ENCODE data around the gene TASOR.
A peak's percentile ranks its signal among the peaks of the same experiment; 100 is the strongest.
"Not testable (repeated sequence)": the region's sequence is repeated elsewhere in the genome, so short reads cannot be mapped to it uniquely, and the experiment has no call there.

The TASOR gene

GRCh38 chr3:56700151-56700550 is 17.1 kb upstream of the TASOR start:
- peak; percentile 63 for DNase-seq
- H3K23ac ChIP-seq (ENCODE audit: low read length): no peak overlapping the region
- H4K5ac ChIP-seq (ENCODE audit: low read length): no peak overlapping the region
- H2BK5ac ChIP-seq (ENCODE audit: low read length): no peak overlapping the region
- H2AK5ac ChIP-seq (ENCODE audit: low read length): no peak overlapping the region
- H3K4ac ChIP-seq (ENCODE audit: low read depth, low read length): no peak overlapping the region
- WGBS (ENCODE audit: extremely low coverage, insufficient coverage, low lambda C conversion rate): no CpG with 5 or more reads among the region's 4 CpGs
- no peaks in the 10 kb centered on the region for H3K27me3 ChIP-seq (ENCODE audit: insufficient read depth, low read length, poor library complexity)
- H3K56ac ChIP-seq (ENCODE audit: low read length): no peak overlapping the region
- H3K79me2 ChIP-seq (ENCODE audit: control insufficient read depth, insufficient read depth, low read length): no peaks in the 10 kb centered on the region
- H3K4me3 ChIP-seq (ENCODE audit: low read length): no peak overlapping the region
- no peak overlapping the region for H2BK120ac ChIP-seq (ENCODE audit: low read depth, low read length)
- H3K79me1 ChIP-seq (ENCODE audit: low read length): no peaks in the 10 kb centered on the region
- no peak overlapping the region for H3K4me2 ChIP-seq (ENCODE audit: low read length)
- no peak overlapping the region for H2BK15ac ChIP-seq (replicated peaks; ENCODE audit: low read depth)
- H3K27ac ChIP-seq (ENCODE audit: low read depth, low read length): no peak overlapping the region
- H4K8ac ChIP-seq (ENCODE audit: low read depth, low read length): no peak overlapping the region
- no peaks in the 10 kb centered on the region for H3K4me1 ChIP-seq (ENCODE audit: control insufficient read depth, low read depth, low read length)
- H3K9ac ChIP-seq (ENCODE audit: low read length): no peak overlapping the region
- H3K18ac ChIP-seq (ENCODE audit: low read length): no peak overlapping the region
- no peaks in the 10 kb centered on the region for H3K36me3 ChIP-seq (ENCODE audit: control insufficient read depth, insufficient read depth, low read length)

GRCh38 chr3:56694867-56695683 is 12.0 kb upstream of the TASOR start:
- Histone ChIP-seq H3K27me3 (ENCODE audit: insufficient read depth, low read length, poor library complexity) (no peaks in the 10 kb centered on the region), H3K36me3 (ENCODE audit: control insufficient read depth, insufficient read depth, low read length) (no peaks in the 10 kb centered on the region), H3K9ac (ENCODE audit: low read length) (no peak overlapping the region), H3K27ac (ENCODE audit: low read depth, low read length) (no peak overlapping the region), H3K4me3 (ENCODE audit: low read length) (no peak overlapping the region), H2AK5ac (ENCODE audit: low read length) (no peak overlapping the region), H3K79me2 (ENCODE audit: control insufficient read depth, insufficient read depth, low read length) (no peaks in the 10 kb centered on the region), H2BK15ac (replicated peaks; ENCODE audit: low read depth) (no peak overlapping the region), H3K4me1 (ENCODE audit: control insufficient read depth, low read depth, low read length) (no peaks in the 10 kb centered on the region), H4K5ac (ENCODE audit: low read length) (no peak overlapping the region), H3K18ac (ENCODE audit: low read length) (no peak overlapping the region), H3K4ac (ENCODE audit: low read depth, low read length) (no peak overlapping the region), H3K4me2 (ENCODE audit: low read length) (no peak overlapping the region), H3K79me1 (ENCODE audit: low read length) (no peaks in the 10 kb centered on the region), H3K56ac (ENCODE audit: low read length) (no peak overlapping the region), H3K23ac (ENCODE audit: low read length) (no peak overlapping the region), H2BK5ac (ENCODE audit: low read length) (no peak overlapping the region), H2BK120ac (ENCODE audit: low read depth, low read length) (no peak overlapping the region), H4K8ac (ENCODE audit: low read depth, low read length) (no peak overlapping the region)
- no peak for DNase-seq
- 100% methylated on average over 2 of the region's 4 CpGs for WGBS (ENCODE audit: extremely low coverage, insufficient coverage, low lambda C conversion rate)

- H3K4me3 ChIP-seq (ENCODE audit: low read length): no peak overlapping the region
- no peak overlapping the region for H2BK15ac ChIP-seq (replicated peaks; ENCODE audit: low read depth)
- no peak overlapping the region for H4K5ac ChIP-seq (ENCODE audit: low read length)
- H3K27me3 ChIP-seq (ENCODE audit: insufficient read depth, low read length, poor library complexity): no peaks in the 10 kb centered on the region
- H3K4me1 ChIP-seq (ENCODE audit: control insufficient read depth, low read depth, low read length): no peaks in the 10 kb centered on the region
- H3K27ac ChIP-seq (ENCODE audit: low read depth, low read length): no peak overlapping the region
- no peak overlapping the region for H3K4me2 ChIP-seq (ENCODE audit: low read length)
- no peaks in the 10 kb centered on the region for H3K79me2 ChIP-seq (ENCODE audit: control insufficient read depth, insufficient read depth, low read length)
- H4K8ac ChIP-seq (ENCODE audit: low read depth, low read length): no peak overlapping the region
- H2AK5ac ChIP-seq (ENCODE audit: low read length): no peak overlapping the region
- H3K18ac ChIP-seq (ENCODE audit: low read length): no peak overlapping the region
- no peak for DNase-seq
- no peak overlapping the region for H3K9ac ChIP-seq (ENCODE audit: low read length)
- H2BK120ac ChIP-seq (ENCODE audit: low read depth, low read length): no peak overlapping the region
- H2BK5ac ChIP-seq (ENCODE audit: low read length): no peak overlapping the region
- no peak overlapping the region for H3K4ac ChIP-seq (ENCODE audit: low read depth, low read length)
- H3K56ac ChIP-seq (ENCODE audit: low read length): no peak overlapping the region
- H3K36me3 ChIP-seq (ENCODE audit: control insufficient read depth, insufficient read depth, low read length): no peaks in the 10 kb centered on the region
- H3K79me1 ChIP-seq (ENCODE audit: low read length): no peaks in the 10 kb centered on the region
- no peak overlapping the region for H3K23ac ChIP-seq (ENCODE audit: low read length)
- no CpG with 5 or more reads among the region's 3 CpGs for WGBS (ENCODE audit: extremely low coverage, insufficient coverage, low lambda C conversion rate)
These were observed 10.7 kb upstream of the TASOR start for GRCh38 chr3:56693750-56694149.

DNA sequence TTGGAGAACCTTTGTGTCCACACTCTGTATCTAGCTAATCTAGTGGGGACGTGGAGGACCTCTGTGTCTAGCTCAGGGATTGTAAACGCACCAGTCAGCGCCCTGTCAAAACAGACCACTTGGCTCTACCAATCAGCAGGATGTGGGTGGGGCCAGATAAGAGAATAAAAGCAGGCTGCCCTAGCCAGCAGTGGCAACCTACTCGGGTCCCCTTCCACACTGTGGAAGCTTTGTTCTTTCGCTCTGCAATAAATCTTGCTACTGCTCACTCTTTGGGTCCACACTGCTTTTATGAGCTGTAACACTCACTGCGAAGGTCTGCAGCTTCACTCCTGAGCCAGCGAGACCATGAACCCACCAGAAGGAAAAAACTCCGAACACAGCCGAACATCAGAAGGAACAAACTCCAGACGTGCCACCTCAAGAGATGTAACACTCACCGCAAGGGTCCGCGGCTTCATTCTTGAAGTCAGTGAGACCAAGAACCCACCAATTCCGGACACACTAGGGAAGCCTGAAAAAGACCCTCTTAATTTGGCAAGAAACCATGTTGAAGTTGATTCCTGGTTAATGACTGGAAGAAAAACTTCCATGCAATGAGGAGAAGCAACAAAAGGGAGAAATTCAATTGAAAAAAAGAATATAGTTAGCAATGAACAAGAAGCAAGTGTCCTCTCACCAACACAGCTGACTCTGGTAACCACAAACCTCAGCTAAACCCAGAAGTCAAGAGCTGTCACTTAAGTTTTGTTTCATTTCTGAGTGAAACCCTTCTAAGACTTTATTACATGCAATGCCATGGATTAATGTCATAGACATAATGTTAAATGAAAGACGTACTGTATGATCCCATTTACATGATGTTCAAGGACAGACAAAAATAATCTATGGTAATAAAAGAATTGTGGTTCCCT is 9.7 kb upstream of the TASOR start:
- not testable (repeated sequence) for H2AK5ac ChIP-seq (ENCODE audit: low read length); H3K4me3 ChIP-seq (ENCODE audit: low read length); H3K9ac ChIP-seq (ENCODE audit: low read length); H3K36me3 ChIP-seq (ENCODE audit: control insufficient read depth, insufficient read depth, low read length); H3K56ac ChIP-seq (ENCODE audit: low read length); H2BK120ac ChIP-seq (ENCODE audit: low read depth, low read length); H3K79me2 ChIP-seq (ENCODE audit: control insufficient read depth, insufficient read depth, low read length); H3K79me1 ChIP-seq (ENCODE audit: low read length); H4K5ac ChIP-seq (ENCODE audit: low read length); H3K4ac ChIP-seq (ENCODE audit: low read depth, low read length); H2BK15ac ChIP-seq (replicated peaks; ENCODE audit: low read depth); H3K4me1 ChIP-seq (ENCODE audit: control insufficient read depth, low read depth, low read length); H3K4me2 ChIP-seq (ENCODE audit: low read length); H3K27me3 ChIP-seq (ENCODE audit: insufficient read depth, low read length, poor library complexity); H2BK5ac ChIP-seq (ENCODE audit: low read length); H3K18ac ChIP-seq (ENCODE audit: low read length); H3K27ac ChIP-seq (ENCODE audit: low read depth, low read length); DNase-seq; H4K8ac ChIP-seq (ENCODE audit: low read depth, low read length); H3K23ac ChIP-seq (ENCODE audit: low read length)
- no CpG with 5 or more reads among the region's 15 CpGs for WGBS (ENCODE audit: extremely low coverage, insufficient coverage, low lambda C conversion rate)

- H2BK120ac ChIP-seq (ENCODE audit: low read depth, low read length); H3K79me2 ChIP-seq (ENCODE audit: control insufficient read depth, insufficient read depth, low read length): not testable (repeated sequence)
- WGBS (ENCODE audit: extremely low coverage, insufficient coverage, low lambda C conversion rate): no CpG with 5 or more reads among the region's 21 CpGs
These were observed 8.9 kb upstream of the TASOR start for GRCh38 chr3:56692001-56692365.

More at GRCh38 chr3:56692001-56692365, 8.9 kb upstream of the TASOR start:
- H3K9ac ChIP-seq (ENCODE audit: low read length); H2BK15ac ChIP-seq (replicated peaks; ENCODE audit: low read depth); H2BK5ac ChIP-seq (ENCODE audit: low read length); DNase-seq; H3K4me2 ChIP-seq (ENCODE audit: low read length); H3K4ac ChIP-seq (ENCODE audit: low read depth, low read length); H3K56ac ChIP-seq (ENCODE audit: low read length); H3K27me3 ChIP-seq (ENCODE audit: insufficient read depth, low read length, poor library complexity); H3K18ac ChIP-seq (ENCODE audit: low read length); H3K79me1 ChIP-seq (ENCODE audit: low read length); H3K4me3 ChIP-seq (ENCODE audit: low read length); H2AK5ac ChIP-seq (ENCODE audit: low read length); H4K8ac ChIP-seq (ENCODE audit: low read depth, low read length); H4K5ac ChIP-seq (ENCODE audit: low read length); H3K4me1 ChIP-seq (ENCODE audit: control insufficient read depth, low read depth, low read length); H3K36me3 ChIP-seq (ENCODE audit: control insufficient read depth, insufficient read depth, low read length); H3K23ac ChIP-seq (ENCODE audit: low read length); H3K27ac ChIP-seq (ENCODE audit: low read depth, low read length): not testable (repeated sequence)
